HUES48 (cell line): ENCODE results near the gene GNA12.
A peak's percentile ranks its signal among the peaks of the same experiment; 100 is the strongest.

Source experiments
- H3K27ac ChIP-seq: one replicate; pipeline ENCODE4 v1.7.0; 2013; ENCODE audit warnings: low read depth, low read length, inconsistent platforms
- H3K27me3 ChIP-seq: 2 replicates; pipeline ENCODE4 v1.6.1; 2013; ENCODE audit warnings: mild to moderate bottlenecking, low read length; ENCODE audit not compliant: control insufficient read depth, insufficient read depth
- H3K36me3 ChIP-seq: 2 replicates; pipeline ENCODE4 v1.6.1; 2013; ENCODE audit warnings: low read length; ENCODE audit not compliant: control insufficient read depth, insufficient read depth
- H3K4me1 ChIP-seq: 2 replicates; pipeline ENCODE4 v1.6.1; 2013; ENCODE audit warnings: mild to moderate bottlenecking, low read length; ENCODE audit not compliant: control insufficient read depth, insufficient read depth
- H3K4me3 ChIP-seq: 2 replicates; pipeline ENCODE4 v1.5.1; 2013; ENCODE audit warnings: mild to moderate bottlenecking, low read depth, low read length
- H3K9ac ChIP-seq: 2 replicates; pipeline ENCODE4 v1.6.1; 2013; ENCODE audit warnings: mild to moderate bottlenecking, low read depth, low read length, moderate library complexity
- H3K9me3 ChIP-seq: 2 replicates; pipeline ENCODE4 v1.6.1; 2013; ENCODE audit warnings: low read length; ENCODE audit not compliant: control insufficient read depth, insufficient read depth

The GNA12 gene

GRCh38 chr7:2814946-2815874 is 28.9 kb downstream of the GNA12 start:
- Histone ChIP-seq H3K27me3 (no peaks in the 10 kb centered on the region), H3K36me3 (peaks cover 3% of the 10 kb centered on the region), H3K9me3 (no peaks in the 10 kb centered on the region), H3K27ac (peak overlapping the region; percentile 72), H3K4me3 (no peak overlapping the region), H3K9ac (peak overlapping the region; percentile 42), H3K4me1 (peaks cover 56% of the 10 kb centered on the region)

- no peaks in the 10 kb centered on the region for H3K27me3 ChIP-seq
- peaks cover 3% of the 10 kb centered on the region for H3K36me3 ChIP-seq
- H3K4me1 ChIP-seq, result peaks cover 50% of the 10 kb centered on the region
- no peaks in the 10 kb centered on the region for H3K9me3 ChIP-seq
- H3K4me3 ChIP-seq, result no peak overlapping the region
- peak overlapping the region; percentile 72 for H3K27ac ChIP-seq
- H3K9ac ChIP-seq, result peak overlapping the region; percentile 42
Observed at GRCh38 chr7:2814186-2814945, 29.7 kb downstream of the GNA12 start.

- peaks cover 3% of the 10 kb centered on the region for H3K36me3 ChIP-seq
- no peak overlapping the region for H3K27ac ChIP-seq
- no peak overlapping the region for H3K4me3 ChIP-seq
- peaks cover 42% of the 10 kb centered on the region for H3K4me1 ChIP-seq
- H3K9me3 ChIP-seq, result no peaks in the 10 kb centered on the region
- no peak overlapping the region for H3K9ac ChIP-seq
- H3K27me3 ChIP-seq, result no peaks in the 10 kb centered on the region
Observed at GRCh38 chr7:2813350-2814185, 30.5 kb downstream of the GNA12 start.

- H3K27ac ChIP-seq, result no peak overlapping the region
- peaks cover 3% of the 10 kb centered on the region for H3K36me3 ChIP-seq
- H3K4me1 ChIP-seq, result peaks cover 46% of the 10 kb centered on the region
- no peaks in the 10 kb centered on the region for H3K27me3 ChIP-seq
- H3K9ac ChIP-seq, result no peak overlapping the region
- no peaks in the 10 kb centered on the region for H3K9me3 ChIP-seq
- H3K4me3 ChIP-seq, result no peak overlapping the region
Observed at GRCh38 chr7:2812831-2813230, 31.3 kb downstream of the GNA12 start.

- peaks cover 3% of the 10 kb centered on the region for H3K36me3 ChIP-seq
- no peaks in the 10 kb centered on the region for H3K27me3 ChIP-seq
- H3K9me3 ChIP-seq, result no peaks in the 10 kb centered on the region
- H3K4me1 ChIP-seq, result peaks cover 51% of the 10 kb centered on the region
- no peak overlapping the region for H3K4me3 ChIP-seq
- H3K27ac ChIP-seq, result no peak overlapping the region
- H3K9ac ChIP-seq, result no peak overlapping the region
Observed at GRCh38 chr7:2812114-2812487, 32.0 kb downstream of the GNA12 start.

- no peak overlapping the region for H3K9ac ChIP-seq
- no peaks in the 10 kb centered on the region for H3K27me3 ChIP-seq
- peaks cover 51% of the 10 kb centered on the region for H3K4me1 ChIP-seq
- H3K27ac ChIP-seq, result no peak overlapping the region
- H3K4me3 ChIP-seq, result no peak overlapping the region
- H3K9me3 ChIP-seq, result no peaks in the 10 kb centered on the region
- peaks cover 3% of the 10 kb centered on the region for H3K36me3 ChIP-seq
Observed at GRCh38 chr7:2811476-2812113, 32.5 kb downstream of the GNA12 start.

GRCh38 chr7:2810682-2811415 is 33.3 kb downstream of the GNA12 start:
- Histone ChIP-seq H3K4me3 (no peak overlapping the region), H3K27me3 (no peaks in the 10 kb centered on the region), H3K9me3 (no peaks in the 10 kb centered on the region), H3K4me1 (peaks cover 48% of the 10 kb centered on the region), H3K9ac (no peak overlapping the region), H3K36me3 (peaks cover 3% of the 10 kb centered on the region), H3K27ac (no peak overlapping the region)

GRCh38 chr7:2809903-2810625 is 34.0 kb downstream of the GNA12 start:
- H3K9ac ChIP-seq, result no peak overlapping the region
- no peaks in the 10 kb centered on the region for H3K9me3 ChIP-seq
- H3K36me3 ChIP-seq, result peaks cover 3% of the 10 kb centered on the region
- no peaks in the 10 kb centered on the region for H3K27me3 ChIP-seq
- H3K4me3 ChIP-seq, result no peak overlapping the region
- H3K27ac ChIP-seq, result no peak overlapping the region
- peaks cover 43% of the 10 kb centered on the region for H3K4me1 ChIP-seq

- peaks cover 37% of the 10 kb centered on the region for H3K4me1 ChIP-seq
- H3K36me3 ChIP-seq, result peaks cover 3% of the 10 kb centered on the region
- no peaks in the 10 kb centered on the region for H3K27me3 ChIP-seq
- H3K27ac ChIP-seq, result no peak overlapping the region
- no peak overlapping the region for H3K4me3 ChIP-seq
- no peaks in the 10 kb centered on the region for H3K9me3 ChIP-seq
- H3K9ac ChIP-seq, result no peak overlapping the region
Observed at GRCh38 chr7:2808891-2809665, 35.0 kb downstream of the GNA12 start.
